GM19372 (cell line): ENCODE results near the gene STRIP1.

ENCODE experiments used
- ATAC-seq: cut with Tn5 transposase; IDR thresholded peaks from one replicate; pipeline ENCODE4 v1.9.1; 2021; ENCODE audit warnings: mild to moderate bottlenecking, low read depth, moderate library complexity; ENCODE audit not compliant: unreplicated experiment

Gene STRIP1

DNA sequence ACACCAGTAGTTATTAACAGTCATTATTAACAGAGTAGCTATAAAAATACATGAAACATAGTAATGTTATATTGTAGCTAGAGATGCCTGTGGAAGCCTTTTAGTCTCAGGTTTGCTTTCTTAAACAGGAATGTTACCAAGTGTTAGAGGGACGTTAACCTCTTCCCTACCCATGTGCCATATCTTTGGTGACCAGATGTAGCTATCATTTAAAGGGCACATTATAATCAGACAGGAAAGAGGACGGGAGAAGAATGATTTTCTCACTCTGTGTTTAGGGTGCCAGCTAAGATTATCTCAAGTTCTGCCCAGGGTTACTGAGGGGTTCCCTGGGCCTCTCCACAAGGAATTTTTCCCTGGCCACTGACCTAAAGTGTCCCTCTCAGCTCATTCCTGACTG lies 57.0 kb downstream of the STRIP1 start:
- no peak for ATAC-seq

DNA sequence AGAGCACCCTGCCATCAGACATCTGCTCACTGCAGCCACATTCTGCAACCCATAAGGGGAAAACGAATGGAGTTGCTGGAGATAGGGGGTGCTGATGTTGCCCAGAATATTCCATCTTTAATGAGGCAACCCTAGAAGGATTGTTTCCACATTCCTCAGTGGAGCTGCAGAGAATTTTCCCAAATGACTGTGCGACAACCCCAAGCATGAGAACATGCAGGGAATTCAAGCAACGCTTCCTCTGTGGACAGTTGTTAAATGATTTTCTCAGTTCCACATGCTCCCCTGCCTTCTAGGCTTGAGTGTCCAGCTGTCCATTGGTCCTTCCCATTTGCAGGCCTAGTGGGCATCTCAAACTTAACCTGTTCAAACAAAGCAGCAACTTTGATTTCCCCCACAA lies 57.4 kb downstream of the STRIP1 start:
- no peak for ATAC-seq

DNA sequence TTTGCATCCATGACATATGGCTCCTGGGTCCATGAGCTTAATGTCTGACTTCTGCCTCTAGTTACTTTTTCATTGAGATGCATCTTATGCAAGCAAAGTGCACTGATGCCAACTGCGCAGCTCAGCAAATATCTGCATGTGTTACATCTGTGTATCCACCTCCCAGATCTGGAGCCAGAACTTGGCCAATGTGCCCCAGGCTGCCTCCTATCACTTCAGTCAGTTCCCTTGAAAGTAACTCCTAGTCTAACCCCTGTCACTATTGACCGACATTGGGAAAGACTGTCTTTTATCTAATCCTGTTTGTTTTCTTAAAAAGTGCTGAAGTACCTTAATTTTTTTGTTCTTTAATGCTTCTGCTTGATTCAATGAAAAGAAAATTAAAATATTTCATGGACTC lies 58.6 kb downstream of the STRIP1 start:
- ATAC-seq: no peak

DNA sequence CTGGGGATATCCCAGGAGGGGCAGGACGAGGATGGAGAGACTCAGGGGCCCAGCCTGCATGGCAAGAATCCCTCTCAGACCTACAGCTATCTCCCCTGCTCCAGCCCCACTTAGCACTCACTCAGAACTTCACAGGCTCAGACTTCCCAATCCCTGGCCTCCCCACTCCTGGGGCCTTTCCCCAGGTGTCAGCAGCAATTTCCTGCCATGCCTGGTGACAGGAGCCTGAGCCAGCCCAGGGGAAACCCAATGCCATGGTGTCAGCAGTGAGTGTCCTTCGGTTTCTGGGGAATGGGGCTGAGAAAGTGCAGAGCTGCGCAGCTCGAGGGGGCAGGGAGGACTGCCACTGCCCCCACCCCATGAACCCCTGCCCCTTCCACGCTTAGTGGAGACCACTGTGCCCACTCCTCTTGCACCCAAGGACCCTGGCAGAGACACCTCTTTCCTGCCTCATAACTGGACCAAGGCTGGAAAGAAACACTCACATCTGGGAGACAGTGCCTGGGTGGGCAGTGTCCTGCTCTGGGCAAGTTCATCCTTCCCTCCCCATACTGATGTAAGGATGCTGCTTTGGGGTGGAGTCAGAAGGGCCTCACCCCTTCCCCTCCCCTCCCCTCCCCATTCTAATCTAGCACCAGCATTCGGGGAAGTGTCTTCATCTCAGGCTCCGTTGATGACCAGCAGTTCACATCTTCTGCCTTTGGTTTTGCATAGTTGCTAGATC lies 60.7 kb downstream of the STRIP1 start:
- no peak for ATAC-seq

DNA sequence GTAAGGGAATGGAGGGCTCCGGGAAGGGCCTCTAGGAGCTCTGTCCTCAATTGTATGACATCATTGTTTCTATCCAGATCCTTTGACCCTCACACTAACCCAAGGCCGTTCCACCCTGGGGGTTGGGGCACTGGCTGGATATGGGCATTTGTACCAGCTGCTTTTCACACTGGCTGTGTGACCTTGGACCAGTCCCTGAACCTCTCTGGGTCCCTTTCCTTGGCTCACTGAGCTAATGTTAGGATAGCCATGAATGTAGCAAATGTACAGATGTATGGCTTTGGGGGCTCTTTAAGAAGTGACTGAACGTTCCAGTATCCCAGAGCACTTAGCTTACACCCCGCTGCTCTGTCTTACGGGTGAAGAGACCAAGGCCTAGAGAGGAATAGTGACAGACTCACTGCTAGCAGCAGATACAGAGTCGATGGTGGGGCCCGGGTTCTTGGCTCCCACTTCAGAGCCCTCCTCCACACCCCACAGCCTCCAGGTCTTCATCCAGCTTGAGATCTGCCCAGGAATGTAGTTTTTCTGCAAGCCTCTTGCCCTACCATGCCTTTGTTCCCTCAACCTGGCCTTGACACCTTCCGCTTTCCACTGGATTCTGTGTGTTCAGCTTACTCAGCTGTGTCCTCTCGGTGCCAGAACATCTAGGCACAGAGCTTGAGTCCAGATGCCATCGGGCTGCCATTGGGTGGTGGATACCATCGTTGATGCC lies 63.2 kb downstream of the STRIP1 start:
- ATAC-seq: no peak

DNA sequence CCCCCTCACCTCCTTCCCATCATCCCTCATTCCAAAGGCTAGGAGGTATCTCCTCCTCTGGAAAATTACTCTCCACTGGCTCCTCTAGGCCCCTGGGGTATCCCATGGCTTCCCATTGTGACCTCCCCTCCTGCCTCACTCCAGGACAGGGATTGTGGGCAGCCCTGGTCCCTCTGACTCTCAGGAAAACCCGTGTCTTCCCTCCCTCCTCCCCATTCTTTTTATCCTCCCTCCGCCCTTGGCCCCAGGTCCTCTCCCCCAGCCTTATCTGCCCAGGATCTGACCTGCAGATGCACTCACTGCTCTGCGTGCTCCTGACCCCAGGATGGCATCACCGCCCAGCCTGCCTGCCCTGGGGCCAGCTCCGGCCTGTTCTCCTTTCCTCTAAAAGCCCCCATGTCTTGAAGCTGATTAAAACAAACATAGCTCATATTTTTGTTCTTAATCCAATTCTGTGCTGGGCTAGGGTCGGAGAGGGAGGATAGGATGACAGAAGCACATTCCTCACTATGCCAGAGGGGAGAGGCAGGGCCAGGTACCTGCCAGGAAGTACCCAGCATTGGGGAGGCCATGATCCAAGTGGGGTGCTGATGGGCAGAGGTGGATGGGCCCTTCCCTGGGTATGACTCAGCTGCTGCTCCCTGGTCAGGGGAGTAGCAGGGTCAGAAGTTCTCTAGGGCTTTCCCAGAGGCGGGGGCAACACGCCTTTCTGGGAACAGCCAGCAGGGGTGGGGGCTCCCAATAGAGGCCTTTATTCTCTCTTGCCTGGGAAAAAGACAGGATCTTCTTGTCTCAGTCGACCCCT lies 64.0 kb downstream of the STRIP1 start:
- ATAC-seq: no peak

DNA sequence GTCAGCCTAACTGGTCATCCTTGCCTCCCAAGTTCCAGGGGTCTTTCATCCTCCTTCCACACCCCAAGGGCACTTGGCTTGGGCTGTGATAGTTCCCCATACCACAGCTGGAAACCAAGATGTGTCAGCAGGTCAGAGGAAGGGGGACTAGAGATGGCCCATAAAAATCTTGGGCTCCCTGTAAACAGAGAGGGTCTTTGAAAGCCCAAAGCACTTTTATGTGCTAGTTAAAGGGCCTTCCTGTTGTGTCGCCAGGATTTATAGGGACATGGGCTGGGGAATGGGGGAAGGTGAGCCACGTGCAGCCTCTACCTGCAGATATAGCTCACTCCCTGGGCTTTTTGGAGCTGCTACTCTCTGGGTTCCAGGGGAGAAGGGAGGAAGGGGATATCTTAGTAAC lies 65.9 kb downstream of the STRIP1 start:
- no peak for ATAC-seq

DNA sequence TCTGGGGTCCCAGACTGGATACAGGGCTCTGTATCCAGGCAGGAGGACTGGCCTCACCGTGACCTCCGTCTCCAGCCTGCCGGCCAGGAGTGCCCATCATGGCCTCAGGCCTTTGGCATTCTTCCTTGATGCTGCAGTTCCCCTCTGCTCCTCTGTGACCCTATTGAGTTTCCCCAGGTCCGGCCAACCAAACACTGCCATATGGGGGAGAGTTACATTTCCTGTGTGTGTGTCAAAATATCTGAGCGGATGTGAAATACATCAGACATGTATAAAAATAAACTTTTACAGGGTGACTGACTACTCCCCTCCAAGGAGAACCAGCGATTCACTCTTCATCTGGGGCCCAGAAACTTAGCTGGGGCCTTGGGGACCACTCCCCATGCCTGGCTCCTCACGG lies 67.7 kb downstream of the STRIP1 start:
- no peak for ATAC-seq
